ENCODE data around the gene RICTOR.
A peak's percentile ranks its signal among the peaks of the same experiment; 100 is the strongest.
"Not testable (repeated sequence)": the region's sequence is repeated elsewhere in the genome, so short reads cannot be mapped to it uniquely, and the experiment has no call there.

RICTOR gene

DNA sequence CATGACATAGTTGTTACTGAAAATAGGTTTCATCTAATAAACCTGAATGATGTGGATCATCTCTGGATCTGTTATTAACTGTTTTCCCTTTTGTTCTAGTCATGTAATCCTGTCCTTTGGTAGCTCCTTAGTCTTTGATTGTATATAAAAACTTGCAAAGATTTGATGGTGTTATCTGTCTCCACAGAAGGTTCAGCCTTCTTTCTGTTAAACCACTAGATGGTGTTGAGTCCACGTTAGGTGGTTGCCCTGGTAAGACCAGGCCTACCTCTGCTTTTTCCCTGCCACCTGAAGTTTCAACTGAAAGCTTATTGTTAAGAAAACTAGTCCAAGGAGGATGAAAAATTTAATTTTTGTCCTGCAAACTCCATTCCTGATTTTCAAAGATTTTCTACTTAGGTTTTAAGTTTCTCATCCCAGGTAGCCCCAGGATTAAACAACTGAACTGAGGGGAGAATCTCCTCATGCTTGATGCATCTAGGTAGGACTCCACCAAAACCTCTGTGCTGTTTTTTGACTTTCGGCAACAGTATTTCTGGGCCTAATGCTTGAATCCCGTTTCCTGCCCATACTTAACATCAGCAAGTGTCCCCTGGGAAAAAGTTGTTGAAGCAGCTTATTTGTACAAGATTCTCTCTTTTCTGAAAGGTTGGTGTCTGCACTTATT, 68.5 kb downstream of the RICTOR start:
- DNase-seq = peak; percentile 16

- no peak for DNase-seq
Measured at GRCh38 chr5:39001683-39002082, 72.5 kb downstream of the RICTOR start.

- no peak for DNase-seq
Measured at GRCh38 chr5:38999037-38999436, 75.2 kb downstream of the RICTOR start.

DNA sequence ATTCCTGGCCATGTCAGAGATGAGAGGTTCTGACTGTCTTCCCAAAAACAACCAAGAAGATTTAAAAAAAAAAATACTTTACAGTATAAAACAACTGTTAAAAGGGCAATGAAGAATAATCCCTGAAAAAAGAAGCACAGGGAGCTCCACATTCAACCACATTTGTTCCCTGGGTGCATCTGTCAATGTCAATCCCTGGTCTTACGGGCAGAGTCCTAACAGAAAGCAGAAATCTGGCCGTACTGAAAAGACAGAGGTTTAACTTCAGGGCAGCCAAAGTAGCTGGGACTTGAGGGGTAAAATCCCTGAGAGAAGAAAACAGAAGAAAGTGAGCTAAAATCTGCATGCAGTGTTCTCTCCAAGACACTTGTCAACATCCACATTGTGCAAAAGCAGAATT, 76.6 kb downstream of the RICTOR start:
- no peak for DNase-seq

- DNase-seq = no peak
Measured at GRCh38 chr5:38996123-38996522, 78.1 kb downstream of the RICTOR start.

DNA sequence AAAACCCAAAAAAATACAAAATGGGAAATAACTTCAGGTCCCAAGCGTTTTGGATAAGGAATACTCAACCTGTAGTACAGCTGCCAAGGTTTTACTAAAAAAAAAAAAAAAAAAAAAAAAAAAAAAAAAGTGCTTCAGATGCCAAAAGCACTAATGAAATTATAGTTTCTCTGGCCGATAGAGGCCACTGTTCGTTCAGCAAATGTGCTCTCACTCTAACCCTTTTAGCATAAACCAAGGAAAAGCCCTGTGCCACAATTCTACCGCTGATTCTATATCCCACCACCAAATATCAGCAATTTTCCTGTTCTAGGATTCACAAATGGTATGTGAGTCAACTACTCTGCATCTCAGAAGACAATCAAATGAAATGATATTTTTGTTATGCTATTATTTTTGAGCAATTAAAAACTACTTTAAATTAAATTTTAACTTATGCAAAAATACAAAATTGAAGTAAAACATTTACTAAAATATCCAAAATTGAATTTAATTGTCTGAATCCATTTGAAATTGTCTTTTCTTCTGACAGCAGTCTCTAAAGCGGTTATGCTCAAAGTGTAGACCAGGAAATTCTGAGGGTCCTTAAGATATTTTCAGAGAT, 79.8 kb downstream of the RICTOR start:
- DNase-seq = peak; percentile 43

DNA sequence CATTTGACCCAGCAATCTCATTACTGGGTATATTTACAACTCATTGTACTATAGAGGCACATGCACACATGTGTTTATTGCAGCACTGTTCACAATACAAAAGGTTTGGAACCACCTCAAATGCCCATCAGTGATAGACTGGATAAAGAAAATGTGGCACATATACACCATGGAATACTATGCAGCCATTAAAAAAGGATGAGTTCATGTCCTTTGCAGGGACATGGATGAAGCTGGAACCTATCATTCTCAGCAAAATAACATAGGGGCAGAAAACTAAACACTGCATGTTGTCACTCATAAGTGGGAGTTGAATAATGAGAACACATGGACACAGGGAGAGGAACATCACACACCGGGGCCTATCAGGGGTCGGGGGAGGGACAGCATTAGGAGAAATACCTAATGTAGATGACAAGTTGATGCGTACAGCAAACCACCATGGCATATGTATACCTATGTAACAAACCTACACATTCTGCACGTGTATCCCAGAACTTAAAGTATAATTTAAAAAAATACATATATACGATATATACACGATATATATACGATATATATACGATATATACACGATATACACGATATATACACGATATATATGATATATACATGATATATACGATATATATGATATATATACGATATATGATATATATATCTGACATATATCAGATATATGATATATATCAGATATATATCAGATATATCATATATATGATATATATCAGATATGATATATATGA, 84.1 kb downstream of the RICTOR start:
- not testable (repeated sequence) for DNase-seq

DNA sequence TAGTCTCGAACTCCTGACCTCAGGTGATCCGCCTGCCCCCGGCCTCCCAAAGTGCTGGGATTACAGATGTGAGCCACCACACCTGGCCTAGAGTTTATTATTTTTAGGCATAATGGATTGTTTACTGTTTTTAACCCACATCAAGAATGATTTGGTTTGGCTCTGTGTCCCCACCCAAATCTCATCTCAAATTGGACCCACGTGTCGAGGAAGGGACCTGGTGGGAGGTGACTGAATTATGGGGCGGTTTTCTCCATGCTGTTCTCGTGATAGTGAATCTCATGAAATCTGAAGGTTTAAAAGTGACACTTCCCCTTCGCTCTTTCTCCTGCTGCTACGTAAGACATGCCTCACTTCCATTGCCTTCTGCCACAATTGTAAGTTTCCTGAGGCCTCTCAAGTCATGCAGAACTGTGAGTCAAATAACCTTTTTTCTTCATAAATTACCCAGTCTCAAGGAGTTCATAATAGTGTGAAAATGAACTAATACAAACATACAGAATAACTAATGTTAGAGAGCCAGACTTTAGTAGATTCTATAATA, 88.2 kb downstream of the RICTOR start:
- no peak for DNase-seq

DNA sequence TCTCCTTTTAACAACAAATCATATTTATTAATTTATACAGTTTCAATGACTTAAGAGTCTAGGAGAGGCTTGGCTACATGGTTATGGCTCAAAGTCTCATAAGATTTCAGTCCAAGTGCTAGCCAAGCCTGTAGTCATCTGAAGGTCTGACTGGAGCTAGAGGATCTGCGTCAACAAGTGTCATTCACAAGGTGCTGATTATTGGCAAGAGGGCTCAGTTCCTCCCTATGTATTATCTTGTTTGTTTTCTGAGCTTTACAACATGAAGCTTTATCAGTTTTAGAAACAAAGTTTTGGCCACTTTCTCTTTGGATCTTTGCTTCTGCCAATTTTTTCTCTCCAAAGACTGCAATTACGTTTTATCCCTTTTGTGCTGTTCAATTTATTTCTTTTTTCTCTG, 94.7 kb downstream of the RICTOR start:
- no peak for DNase-seq

DNA sequence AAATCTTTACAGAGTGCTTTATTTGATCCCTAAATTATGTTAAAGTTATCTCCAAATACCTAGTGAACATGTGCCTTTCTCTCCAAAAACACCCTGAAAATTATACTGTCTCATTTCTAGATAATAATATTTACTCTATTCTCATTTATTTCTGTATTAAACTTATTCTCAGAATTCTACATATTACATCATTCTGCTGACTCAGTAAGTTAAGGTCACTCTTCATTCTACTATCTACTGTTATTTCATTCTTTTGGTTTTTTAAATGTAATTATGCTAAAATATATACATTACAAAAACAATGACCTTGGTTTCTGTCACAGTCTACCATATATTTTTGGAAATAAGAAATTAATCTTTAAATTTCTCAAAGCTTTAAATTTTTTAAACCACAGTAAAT, 96.2 kb downstream of the RICTOR start:
- DNase-seq = no peak

DNA sequence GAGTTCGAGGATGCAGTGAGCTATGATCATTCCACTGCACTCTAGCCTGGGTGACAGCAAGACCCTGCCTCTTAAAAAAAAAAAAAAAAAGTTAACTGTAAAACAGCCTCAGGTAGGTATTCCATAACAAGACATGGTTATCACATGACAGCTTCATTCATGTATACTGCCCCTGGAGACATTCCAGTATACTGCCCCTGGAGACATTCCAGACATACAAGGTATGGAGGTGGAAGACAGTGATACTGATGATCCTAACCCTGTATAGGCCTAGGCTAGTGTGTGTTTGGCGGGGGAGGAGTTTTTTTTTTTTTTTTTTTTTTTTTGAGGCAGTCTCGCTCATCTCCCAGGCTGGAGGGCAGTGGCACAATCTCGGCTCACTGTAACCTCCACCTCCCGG, 105.5 kb downstream of the RICTOR start:
- no peak for DNase-seq

DNA sequence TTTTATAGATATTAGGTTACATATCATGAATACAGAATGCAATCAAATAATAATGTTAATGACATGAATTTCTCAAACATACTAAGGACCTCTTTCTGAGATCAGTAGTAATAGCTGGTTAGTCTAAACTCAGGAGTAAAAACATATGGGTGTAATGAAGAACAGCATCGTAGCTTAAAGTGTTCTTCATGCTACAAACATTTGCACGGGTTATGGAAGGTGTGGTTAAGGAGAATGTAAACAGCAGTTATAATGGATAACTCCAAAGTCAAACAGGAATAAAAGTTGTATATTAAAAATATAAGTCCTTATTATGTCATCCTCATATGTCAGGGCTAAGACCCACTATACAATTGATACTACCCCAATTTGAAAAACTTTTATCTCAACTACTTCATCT, 112.5 kb downstream of the RICTOR start:
- no peak for DNase-seq

- DNase-seq = no peak
Measured at GRCh38 chr5:38953426-38954012, 120.7 kb downstream of the RICTOR start.

DNA sequence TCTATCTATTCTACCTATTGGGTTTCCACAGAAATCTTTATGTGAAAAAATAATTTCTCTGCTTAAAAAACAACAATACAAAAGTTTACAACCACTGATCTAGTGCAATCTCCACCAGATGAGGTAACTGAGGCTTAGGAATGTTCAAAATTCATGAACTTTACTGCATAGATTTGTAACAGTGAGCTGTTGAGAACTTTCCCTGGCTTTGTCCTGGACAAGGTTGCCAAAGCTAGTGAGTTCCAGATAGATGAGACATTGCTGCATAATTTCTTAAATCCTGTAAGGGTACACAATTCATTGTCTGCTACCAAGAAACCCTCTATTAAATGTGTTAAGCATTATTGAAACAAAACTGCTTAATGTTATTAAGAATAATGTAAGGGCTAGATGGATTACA, 125.7 kb downstream of the RICTOR start:
- DNase-seq = no peak

- no peak for DNase-seq
Measured at GRCh38 chr5:38944282-38944681, 129.9 kb downstream of the RICTOR start.

DNA sequence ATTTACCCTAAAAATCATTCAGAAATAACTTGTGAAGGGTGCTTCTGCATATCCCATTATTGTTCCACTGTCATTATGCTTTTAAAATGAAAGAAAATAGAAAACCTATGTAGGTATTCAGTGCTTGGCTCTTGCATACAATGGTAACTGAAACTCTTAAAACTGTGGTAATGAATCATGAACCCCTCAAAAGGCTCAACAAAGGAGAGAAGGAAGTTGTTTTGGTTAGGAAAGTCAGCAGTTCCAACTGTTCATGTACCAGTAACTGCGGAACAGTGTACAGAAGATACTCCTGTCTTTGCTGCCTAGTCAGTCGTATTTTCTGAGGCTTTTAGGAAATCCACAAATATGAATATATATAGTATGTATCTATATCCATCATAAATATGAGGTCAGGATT, 132.3 kb downstream of the RICTOR start:
- no peak for DNase-seq

- DNase-seq = no peak
Measured at GRCh38 chr5:38940230-38940858, 133.9 kb downstream of the RICTOR start.

DNA sequence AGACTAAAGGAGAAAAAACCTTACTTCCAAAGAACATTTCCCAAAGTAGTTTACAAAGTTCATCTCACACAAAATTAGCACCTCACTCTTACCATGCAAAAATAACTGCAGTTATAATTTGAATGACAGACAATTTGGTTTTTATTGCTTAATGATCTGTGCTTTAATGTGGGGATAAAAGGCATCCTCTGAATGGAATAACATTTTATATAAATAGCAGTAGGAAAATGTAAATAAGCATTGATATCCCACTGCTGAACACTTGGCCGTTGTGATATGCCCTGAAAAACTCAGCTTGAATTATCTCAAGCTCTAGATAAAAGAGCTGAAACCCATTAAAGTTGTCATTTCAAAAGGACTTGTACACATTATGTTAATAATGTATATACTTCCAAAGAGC, 135.2 kb downstream of the RICTOR start:
- no peak for DNase-seq

GRCh38 chr5:38938424-38938823, 135.8 kb downstream of the RICTOR start:
- no peak for DNase-seq

DNA sequence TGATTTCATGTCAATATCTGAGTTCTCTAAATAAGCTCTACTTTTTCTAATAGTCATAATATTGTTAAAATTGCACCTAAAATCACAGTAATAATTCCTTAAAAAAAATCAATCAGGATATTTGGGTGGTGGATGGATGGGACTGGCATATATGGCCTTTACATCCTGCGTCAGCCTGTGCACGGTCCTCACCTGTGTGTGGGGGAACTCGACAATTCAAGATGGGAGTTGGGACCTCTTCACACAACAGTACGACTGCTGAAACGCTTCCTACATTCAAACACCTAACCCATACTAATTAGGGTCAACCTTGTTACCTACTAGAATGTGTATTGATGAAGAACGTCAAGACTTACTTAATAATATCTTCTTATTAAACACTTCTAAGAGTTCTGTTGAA, 137.9 kb downstream of the RICTOR start:
- no peak for DNase-seq

GRCh38 chr5:38935437-38935836, 138.8 kb downstream of the RICTOR start:
- DNase-seq = no peak

GRCh38 chr5:38932854-38933408, 141.3 kb downstream of the RICTOR start:
- no peak for DNase-seq

- no peak for DNase-seq
Measured at GRCh38 chr5:38931731-38932130, 142.5 kb downstream of the RICTOR start.

Data from CD4-positive, alpha-beta T cell treated with Interleukin-6 for 4 hours (primary cell).